NCI-H2227 (cell line): ENCODE measurements around the gene MTRF1.

Experiments
- DNase-seq: peaks from one replicate; lab custom pipeline; 2025; ENCODE audit not compliant: unreplicated experiment; lab: John Stamatoyannopoulos, UW

MTRF1 gene

DNA sequence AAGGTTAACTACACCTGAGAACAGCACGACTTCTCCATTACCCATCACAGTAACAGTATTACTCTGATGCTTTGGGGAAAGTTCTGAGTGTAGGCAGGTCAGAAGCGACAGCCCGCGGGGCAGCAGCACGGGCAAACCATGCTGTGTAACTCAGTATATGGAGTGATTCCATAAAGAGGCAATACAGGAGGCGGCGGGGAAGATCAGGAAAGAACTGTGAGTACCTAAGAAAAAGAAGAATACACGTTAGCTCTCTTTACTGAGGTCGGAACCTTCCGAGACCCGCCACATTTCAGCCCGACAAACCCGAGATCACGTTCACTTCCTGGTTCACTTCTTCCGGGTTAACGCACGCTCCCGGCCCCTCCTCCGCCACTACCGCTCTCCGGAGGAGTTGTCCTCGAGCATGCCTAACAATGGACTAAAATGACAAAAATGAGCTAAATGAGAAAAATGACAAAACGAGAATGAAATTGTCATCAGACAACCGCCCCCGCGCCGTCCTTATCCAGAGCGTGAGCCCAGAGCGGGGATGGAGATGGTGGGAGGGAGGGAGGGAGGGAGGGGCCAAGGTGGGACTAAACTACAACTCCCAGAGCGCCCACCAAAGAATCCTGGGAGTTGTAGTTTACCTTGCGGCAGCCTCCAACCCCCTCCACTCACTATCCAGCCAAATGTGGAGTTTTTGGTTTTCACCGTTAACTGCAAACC, at the start of gene MTRF1:
TSS of gene MTRF1 (minus strand) at position 316 of the 711 bp plus-strand sequence. CDS start 2,669 bp downstream, outside the sequence.
- DNase-seq: peak; percentile 72

DNA sequence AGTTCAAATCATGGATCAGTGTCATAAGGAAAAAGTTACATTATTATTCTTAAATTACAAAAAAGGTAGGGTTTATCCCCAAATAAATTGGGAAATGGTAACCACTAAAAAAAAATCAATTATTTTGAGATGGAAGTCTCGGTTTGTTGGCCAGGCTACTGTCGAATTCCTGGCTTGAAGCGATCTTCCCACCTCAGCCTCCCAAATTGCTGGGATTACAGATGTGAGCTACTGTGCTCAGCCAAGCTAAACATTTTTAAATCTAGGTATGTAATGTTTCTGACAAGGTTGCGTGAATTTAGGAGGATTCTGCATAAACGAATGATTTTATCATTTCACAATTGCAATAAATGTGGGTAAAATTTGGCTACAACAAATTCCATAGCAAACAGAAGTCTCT, 49.7 kb upstream of the MTRF1 start:
- DNase-seq: no peak

GRCh38 chr13:41312176-41312500, 48.8 kb upstream of the MTRF1 start:
- no peak for DNase-seq

DNA sequence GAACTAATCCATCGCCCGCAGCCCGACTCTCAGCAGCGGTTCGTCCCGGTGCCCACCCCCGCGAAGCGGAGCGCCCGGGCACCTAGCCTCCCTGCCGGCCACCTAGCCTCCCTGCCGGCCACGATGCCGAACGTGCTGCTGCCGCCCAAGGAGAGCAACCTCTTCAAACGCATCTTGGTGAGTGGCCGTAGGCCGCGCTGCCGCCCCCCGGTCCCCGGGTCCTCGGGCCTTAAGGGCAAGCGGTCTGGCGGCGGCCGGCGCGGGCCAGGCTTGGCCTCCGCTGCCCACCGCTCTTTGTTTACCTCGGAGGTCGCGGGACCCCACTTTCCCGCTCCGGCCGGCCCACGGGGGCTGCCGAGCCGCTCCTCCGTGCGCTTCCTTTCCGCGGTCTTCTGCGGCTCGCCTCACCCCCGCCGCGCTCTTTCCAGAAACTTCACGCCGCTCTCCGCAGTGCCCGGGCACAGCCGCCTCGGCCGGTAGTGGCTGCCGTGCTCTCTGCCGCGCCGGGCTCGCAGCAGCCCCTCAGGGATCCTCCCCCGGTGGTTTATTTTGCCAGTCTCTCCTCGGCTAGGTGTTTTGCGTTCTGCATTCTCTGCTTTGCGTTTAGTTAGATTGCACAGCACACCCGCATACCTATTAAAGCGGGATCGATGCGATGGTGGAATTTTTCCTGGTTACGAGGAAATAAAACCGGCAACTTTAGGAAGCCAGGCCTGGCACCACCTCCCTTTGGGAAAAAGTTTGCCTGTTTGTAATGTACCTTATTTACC, 48.2 kb upstream of the MTRF1 start:
- DNase-seq: peak; percentile 58

DNA sequence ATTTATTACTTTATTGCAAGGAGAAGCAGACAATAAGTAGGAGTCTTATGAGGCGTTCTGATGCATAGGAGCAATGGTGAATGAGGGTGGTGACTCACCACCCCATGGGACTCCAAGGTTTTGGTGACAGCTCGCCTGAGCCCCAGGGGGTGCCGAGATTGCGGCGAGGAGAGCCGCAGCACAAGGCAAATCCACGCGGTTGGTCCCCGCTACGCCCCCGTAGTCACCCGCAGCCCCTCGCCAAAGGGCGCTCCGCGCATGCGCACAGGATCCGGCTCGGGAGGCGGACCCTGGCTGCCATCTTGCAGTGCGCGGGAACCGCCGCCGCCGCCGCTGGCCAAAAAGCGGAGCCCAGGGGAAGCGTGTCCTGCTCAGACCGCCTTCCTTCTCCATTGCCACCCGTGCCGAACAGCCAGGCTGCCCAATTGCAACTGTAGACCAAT, 47.6 kb upstream of the MTRF1 start, which contains the start of gene NAA16:
TSS of gene NAA16 (plus strand) at position 305 of the 443 bp plus-strand sequence. CDS start 262 bp downstream, outside the sequence.
- DNase-seq: peak; percentile 94

DNA sequence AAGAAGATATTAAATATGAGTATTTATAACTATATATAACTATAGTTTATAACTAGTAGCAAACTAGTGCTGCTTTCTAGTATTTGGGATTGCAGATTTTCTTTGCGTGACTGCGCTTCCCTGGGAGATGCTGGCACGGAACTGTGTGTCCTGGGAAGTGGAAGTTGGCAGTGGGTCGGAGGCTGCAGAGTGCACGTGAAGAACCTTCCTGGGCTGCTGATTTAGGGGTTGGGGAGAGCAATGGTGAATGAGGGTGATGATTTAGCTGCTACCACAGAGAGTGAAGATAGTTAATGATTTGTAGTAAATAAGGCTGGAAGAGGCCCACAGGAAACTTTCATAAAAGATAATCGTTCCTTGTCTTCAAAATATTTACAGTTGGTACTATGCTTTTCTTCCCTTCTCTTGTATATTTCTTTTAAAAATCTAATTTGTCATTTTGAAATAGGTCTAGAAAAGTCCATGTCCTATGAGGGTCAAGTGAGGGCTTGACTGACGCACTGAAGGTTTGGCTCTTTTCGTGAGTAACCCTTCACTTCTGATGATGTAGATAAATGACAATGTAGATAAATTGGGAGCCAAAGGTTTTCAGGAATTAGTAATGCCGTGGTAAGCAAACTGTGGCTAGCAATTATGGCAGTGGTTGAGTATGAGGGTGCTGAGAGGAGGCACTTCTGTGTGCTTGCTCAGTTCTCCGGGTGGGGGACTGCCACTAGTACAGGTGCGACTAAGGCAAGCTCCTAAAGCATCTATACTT, 44.7 kb upstream of the MTRF1 start:
- DNase-seq: no peak

- DNase-seq: no peak
Observed at GRCh38 chr13:41306271-41307145, 43.1 kb upstream of the MTRF1 start.

GRCh38 chr13:41304551-41304950, 41.2 kb upstream of the MTRF1 start:
- DNase-seq: no peak

DNA sequence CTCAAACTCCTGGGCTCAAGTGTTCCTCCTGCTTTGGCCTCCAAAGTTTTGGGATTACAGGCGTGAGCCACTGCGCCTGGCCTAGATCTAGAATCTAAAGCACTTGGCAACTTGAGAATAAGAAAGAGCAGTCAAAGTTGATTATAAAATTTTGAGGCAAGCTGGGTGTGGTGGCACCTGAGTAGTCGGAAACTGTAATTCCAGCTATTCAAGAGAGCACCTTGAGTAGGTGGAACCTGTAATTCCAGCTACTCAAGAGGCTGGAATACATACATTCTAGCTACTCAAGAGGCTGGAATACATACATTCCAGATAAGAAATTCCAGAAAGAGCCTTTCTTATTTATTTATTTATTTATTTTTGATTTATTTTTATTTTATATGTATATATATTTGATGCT, 39.4 kb upstream of the MTRF1 start:
- no peak for DNase-seq

DNA sequence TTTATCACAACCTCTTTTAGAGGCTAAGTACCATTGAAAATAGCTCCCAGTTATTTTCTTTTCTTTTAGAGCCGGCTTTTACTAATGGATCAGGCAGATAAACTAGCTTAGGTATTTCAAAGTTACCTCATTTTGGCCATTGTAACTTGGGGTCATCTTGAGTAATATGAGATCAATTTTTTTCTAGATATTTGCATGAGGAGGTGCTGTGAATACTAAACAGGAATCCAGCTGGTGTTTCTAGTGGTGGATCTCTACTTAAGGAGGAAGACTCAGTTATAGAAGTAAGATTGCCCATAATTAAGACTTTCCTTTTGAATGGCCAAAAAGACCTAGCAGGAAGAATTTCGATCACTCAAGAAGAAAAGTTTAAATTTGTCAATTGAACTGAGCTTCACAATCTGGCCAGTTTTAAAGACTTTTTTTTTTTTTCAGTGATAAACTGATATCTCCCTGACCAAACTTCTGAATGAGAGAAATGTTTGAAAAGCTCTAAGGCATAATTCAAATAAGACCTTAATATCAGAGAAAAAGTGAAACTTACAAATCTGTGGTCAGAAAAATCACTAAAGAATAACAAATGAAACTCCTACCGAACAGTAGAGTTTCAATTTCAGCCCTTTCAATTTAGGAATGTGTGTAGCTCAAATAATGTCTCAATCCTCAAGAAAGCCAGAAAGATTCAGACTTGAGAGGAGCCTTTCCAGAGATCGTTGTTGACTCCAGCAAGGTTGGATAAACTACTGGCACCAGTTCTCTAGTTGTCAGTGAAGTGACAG, 36.1 kb upstream of the MTRF1 start:
- DNase-seq: no peak

GRCh38 chr13:41296879-41297646, 33.7 kb upstream of the MTRF1 start:
- DNase-seq: no peak

DNA sequence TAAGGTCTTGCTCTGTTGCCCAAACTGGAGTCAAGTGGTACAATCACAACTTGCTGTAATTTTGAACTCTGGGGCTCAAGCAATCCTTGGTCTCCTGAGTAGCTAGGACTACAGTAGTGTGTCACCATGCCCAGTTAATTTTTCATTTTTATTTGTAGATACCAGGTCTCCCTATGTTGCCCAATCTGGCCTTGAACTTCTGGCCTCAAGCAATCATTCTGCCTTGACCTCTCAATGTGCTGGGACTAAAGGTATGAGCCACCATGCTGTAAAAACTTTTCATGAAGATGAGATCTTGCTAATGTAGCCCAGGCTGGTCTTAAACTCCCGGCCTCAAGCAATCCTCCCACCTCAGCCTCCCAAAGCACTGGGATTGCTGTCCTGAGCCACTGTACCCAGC, 32.6 kb upstream of the MTRF1 start:
- DNase-seq: no peak

DNA sequence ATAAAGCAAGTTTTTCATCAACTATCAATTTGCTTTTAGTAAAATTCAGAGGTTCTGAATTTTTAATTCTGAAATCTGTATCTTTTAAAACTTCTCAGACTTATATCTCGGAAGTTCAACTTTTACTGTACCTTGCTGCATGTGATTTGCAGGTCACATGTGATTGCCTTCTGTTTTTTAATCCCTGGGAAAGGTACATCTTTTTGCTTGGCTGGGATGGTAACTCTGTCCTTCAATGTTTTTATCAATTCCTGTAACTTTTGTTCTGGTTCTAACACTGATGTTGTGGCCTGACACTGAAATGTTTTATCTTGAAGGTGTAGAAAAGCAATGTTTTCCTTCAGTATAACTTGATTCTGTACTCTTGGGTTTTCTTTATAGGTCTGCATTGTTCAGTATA, 31.5 kb upstream of the MTRF1 start:
- DNase-seq: no peak

DNA sequence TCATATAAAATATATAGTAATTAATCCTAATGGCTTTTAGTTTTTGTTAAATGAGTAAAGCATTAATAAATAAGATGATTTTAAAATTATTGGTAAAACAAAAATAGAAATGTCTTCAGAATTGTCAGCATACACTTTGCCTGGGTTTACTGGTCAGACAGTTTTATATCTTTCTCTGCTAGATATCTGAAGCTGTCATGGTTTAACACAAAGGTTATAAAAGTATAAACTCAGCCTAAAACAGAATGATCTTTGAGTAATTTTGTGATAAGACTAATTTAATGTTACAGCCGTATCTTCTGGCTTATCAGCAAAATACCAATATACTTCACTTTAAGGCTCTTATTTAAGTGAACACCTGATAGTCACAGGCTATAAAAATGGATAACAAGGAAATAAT, 29.9 kb upstream of the MTRF1 start:
- DNase-seq: no peak

GRCh38 chr13:41291246-41291645, 27.9 kb upstream of the MTRF1 start:
- no peak for DNase-seq

DNA sequence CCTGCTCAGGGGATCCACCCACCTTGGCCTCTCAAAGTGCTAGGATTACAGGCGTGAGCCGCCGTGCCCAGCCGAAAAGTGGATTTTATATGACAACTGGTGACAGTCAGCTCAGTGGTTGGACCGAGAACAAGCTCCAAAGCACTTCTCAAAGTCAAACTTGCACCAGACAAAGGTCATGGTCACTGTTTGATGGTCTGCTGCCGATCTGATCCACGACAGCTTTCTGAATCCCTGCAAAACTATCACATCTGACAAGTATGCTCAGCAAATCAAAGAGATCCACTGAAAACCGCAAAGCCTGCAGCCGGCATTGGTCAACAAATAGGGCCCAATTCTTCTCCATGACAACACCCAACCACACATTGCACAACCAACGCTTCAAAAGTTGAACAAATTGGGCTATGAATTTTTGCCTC, 26.1 kb upstream of the MTRF1 start:
- no peak for DNase-seq

DNA sequence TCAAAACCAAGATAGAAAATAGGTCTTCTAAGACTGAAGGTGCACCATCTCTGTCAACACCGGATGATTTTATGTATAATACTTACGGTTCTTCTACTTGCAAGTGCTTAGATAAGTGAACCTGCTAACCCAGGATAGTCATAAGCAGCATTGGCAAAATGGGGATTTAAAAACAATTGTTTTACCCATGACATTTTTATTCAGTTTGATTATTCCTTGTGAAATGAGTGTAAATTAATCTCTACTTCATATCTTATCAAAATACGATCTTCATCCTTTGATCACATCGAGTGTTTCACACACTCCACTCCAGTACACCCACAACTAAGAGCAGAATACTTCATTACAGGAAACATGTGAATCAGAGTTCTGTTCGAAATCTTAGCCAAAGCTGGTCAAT, 23.0 kb upstream of the MTRF1 start:
- no peak for DNase-seq

DNA sequence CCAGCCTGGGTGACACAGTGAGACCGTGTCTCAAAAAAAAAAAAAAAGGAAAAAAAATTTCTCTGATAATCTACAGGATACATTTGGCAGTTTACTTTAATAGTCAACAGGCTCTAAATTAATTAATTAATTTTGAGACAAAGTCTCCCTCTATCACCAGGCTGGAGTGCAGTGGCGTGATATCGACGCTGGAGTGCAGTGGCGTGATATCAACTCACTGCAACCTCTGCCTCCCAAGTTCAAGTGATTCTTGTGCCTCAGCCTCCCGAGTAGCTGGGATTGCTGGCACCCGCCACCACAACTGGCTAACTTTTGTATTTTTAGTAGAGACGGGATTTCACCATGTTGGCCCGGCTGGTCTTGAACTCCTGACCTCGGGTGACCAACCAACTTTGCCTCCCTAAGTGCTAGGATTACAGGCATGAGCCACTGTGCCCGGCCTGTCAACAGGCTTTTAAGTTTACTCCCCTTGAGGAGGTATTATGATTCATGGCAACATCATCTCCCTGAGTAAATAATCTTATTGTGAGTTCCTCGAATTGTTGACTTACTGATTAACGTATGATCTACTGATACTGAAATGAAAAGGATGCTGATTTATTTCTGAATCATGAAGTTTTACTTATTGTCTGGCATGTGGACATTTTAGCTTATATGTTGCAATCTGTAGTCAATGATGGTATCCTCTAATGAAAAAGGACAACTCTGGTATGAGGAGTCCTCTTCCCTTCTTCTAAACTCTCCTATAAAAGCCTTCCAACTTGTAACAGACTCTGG, 21.3 kb upstream of the MTRF1 start:
- no peak for DNase-seq
